Measurements from ENCODE around the gene ZNF687.

ZNF687 gene

GRCh38 chr1:151288502-151288901 lies 6.4 kb downstream of the ZNF687 start:
- Histone ChIP-seq H3K4me3 (ENCODE audit: low read length) (no peak overlapping the region), H3F3A (ENCODE audit: control insufficient read depth, insufficient read depth) (no peaks in the 10 kb centered on the region), H3K9me3 (ENCODE audit: control insufficient read depth, insufficient read depth, low read length) (no peaks in the 10 kb centered on the region), H3K4me1 (ENCODE audit: control insufficient read depth, low read length) (peaks cover 10% of the 10 kb centered on the region), H3K4me2 (ENCODE audit: low read length) (no peak overlapping the region), H3K36me3 (ENCODE audit: control insufficient read depth, low read length) (peaks cover 75% of the 10 kb centered on the region), H3K27me3 (ENCODE audit: control insufficient read depth, low read length) (no peaks in the 10 kb centered on the region), H3K9me2 (replicated peaks; ENCODE audit: control insufficient read depth, low read length) (no peaks in the 10 kb centered on the region), H4K20me1 (ENCODE audit: control insufficient read depth, insufficient read depth, low read depth, low read length) (no peaks in the 10 kb centered on the region), H3K27ac (ENCODE audit: low read depth, low read length) (no peak overlapping the region), H3K79me2 (ENCODE audit: control insufficient read depth, low read length) (peaks cover 41% of the 10 kb centered on the region)
- TF ChIP-seq CTCF (IDR thresholded peaks at IDR 0.05; ENCODE audit: low read depth, low read length, poor library complexity, severe bottlenecking) = no peak
- no peak for TF ChIP-seq EZH2phosphoT487 (IDR thresholded peaks at IDR 0.05; ENCODE audit: borderline replicate concordance, low read length)

DNA sequence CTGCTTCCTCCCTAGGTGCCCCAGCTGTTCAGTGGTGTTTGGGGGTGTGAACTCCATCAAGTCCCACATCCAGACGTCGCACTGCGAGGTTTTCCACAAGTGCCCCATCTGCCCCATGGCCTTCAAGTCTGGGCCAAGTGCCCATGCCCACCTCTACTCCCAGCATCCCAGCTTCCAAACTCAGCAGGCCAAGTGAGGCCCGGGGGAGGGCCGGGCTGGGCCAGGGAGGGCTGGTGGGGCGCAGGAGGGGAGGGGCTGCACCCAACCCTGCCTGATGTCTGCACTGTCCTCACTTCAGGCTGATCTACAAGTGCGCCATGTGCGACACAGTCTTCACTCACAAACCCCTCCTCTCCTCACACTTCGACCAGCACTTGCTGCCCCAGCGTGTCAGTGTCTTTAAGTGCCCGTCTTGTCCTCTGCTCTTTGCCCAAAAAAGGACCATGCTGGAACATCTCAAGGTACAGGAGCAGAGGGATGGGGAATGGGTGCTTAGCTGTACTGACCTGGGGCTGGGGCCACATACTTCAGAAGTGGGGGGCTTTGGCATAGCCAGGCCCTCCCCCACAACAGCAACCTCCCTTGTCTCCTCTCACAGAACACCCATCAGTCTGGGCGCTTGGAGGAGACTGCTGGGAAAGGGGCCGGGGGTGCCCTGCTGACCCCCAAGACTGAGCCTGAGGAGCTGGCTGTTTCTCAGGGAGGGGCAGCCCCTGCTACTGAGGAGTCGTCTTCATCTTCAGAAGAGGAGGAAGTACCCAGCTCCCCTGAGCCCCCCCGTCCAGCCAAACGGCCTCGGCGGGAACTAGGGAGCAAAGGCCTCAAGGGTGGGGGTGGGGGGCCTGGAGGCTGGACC lies 7.2 kb downstream of the ZNF687 start:
- Histone ChIP-seq H3K36me3 (ENCODE audit: control insufficient read depth, low read length) (peaks cover 82% of the 10 kb centered on the region), H3K27me3 (ENCODE audit: control insufficient read depth, low read length) (no peaks in the 10 kb centered on the region), H3K9me2 (replicated peaks; ENCODE audit: control insufficient read depth, low read length) (no peaks in the 10 kb centered on the region), H4K20me1 (ENCODE audit: control insufficient read depth, insufficient read depth, low read depth, low read length) (no peaks in the 10 kb centered on the region), H3K4me3 (ENCODE audit: low read length) (no peak overlapping the region), H3K4me2 (ENCODE audit: low read length) (no peak overlapping the region), H3F3A (ENCODE audit: control insufficient read depth, insufficient read depth) (no peaks in the 10 kb centered on the region), H3K79me2 (ENCODE audit: control insufficient read depth, low read length) (peaks cover 33% of the 10 kb centered on the region), H3K27ac (ENCODE audit: low read depth, low read length) (no peak overlapping the region), H3K9me3 (ENCODE audit: control insufficient read depth, insufficient read depth, low read length) (no peaks in the 10 kb centered on the region), H3K4me1 (ENCODE audit: control insufficient read depth, low read length) (peaks cover 2% of the 10 kb centered on the region; the same call in 1 of the 2 replicates)
- TF ChIP-seq CTCF (IDR thresholded peaks at IDR 0.05; ENCODE audit: low read depth, low read length, poor library complexity, severe bottlenecking) = no peak
- no peak for TF ChIP-seq EZH2phosphoT487 (IDR thresholded peaks at IDR 0.05; ENCODE audit: borderline replicate concordance, low read length)

DNA sequence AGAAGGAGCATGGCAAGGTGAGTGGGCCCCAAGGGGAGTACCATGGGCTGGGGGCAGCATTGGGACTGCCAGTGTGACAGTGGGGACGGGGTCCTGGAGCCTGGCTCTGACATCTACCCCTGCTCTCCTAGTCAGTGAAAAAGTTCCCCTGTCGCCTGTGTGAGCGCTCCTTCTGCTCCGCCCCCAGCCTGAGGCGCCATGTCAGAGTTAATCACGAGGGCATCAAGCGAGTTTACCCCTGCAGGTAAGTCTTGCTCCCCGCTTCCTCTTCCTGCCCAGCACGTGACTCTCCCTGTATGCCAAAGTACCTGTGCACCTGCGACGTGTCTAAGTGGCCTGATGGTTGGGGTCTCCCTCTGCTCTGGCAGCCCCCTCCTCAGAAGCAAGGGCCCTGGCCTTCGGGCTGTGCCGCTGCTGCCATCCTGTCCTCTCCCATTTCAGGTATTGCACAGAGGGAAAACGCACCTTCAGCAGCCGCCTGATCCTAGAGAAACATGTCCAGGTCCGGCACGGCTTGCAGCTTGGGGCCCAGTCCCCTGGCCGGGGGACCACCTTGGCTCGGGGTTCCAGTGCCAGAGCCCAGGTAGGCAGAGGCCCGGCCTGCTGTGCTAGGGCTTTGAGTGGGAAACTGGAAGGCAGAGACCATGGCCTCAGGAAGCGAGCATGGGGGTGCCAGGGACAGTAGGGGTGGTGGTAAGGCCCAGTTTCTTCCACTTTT lies 8.1 kb downstream of the ZNF687 start:
- Histone ChIP-seq H3K27ac (ENCODE audit: low read depth, low read length) (no peak overlapping the region), H3K9me2 (replicated peaks; ENCODE audit: control insufficient read depth, low read length) (no peaks in the 10 kb centered on the region), H4K20me1 (ENCODE audit: control insufficient read depth, insufficient read depth, low read depth, low read length) (no peaks in the 10 kb centered on the region), H3K4me2 (ENCODE audit: low read length) (no peak overlapping the region), H3K27me3 (ENCODE audit: control insufficient read depth, low read length) (no peaks in the 10 kb centered on the region), H3K79me2 (ENCODE audit: control insufficient read depth, low read length) (peaks cover 24% of the 10 kb centered on the region), H3K4me1 (ENCODE audit: control insufficient read depth, low read length) (no peaks in the 10 kb centered on the region), H3F3A (ENCODE audit: control insufficient read depth, insufficient read depth) (no peaks in the 10 kb centered on the region), H3K4me3 (ENCODE audit: low read length) (no peak overlapping the region), H3K36me3 (ENCODE audit: control insufficient read depth, low read length) (peaks cover 80% of the 10 kb centered on the region), H3K9me3 (ENCODE audit: control insufficient read depth, insufficient read depth, low read length) (no peaks in the 10 kb centered on the region)
- no peak for TF ChIP-seq CTCF (IDR thresholded peaks at IDR 0.05; ENCODE audit: low read depth, low read length, poor library complexity, severe bottlenecking)
- no peak for TF ChIP-seq EZH2phosphoT487 (IDR thresholded peaks at IDR 0.05; ENCODE audit: borderline replicate concordance, low read length)

Data from DOHH2 (cell line).